Measurements from ENCODE around the gene GH1. TPM values are rescaled to one million over a fixed set of nuclear protein-coding genes. Genes with fewer than 3 reads are reported as not detected.
A peak's percentile ranks its signal among the peaks of the same experiment; 100 is the strongest.
"Not testable (repeated sequence)": the region's sequence is repeated elsewhere in the genome, so short reads cannot be mapped to it uniquely, and the experiment has no call there.

Gene GH1
- total RNA-seq, 6 donors from 2014 or later: not detected

GRCh38 chr17:63910096-63910495 is 8.5 kb downstream of the GH1 start:
- no peak overlapping the region for H3K4me3 ChIP-seq
- H3K27me3 ChIP-seq: no peaks in the 10 kb centered on the region
- DNase-seq: no peak
- H3K27ac ChIP-seq: no peak overlapping the region
- TF ChIP-seq POLR2A (IDR thresholded peaks at IDR 0.05): no peak
- no peak for ATAC-seq (ENCODE audit: low FRiP score in 2 of 2)
- no peaks in the 10 kb centered on the region for H3K36me3 ChIP-seq
- no peaks in the 10 kb centered on the region for H3K9me3 ChIP-seq
- 84 to 86% methylated on average over 11 to 14 of the region's 14 CpGs for WGBS, 2 donors
- H3K4me1 ChIP-seq: no peaks in the 10 kb centered on the region

- H3K9me3 ChIP-seq; H3K27me3 ChIP-seq; H3K4me1 ChIP-seq; H3K4me3 ChIP-seq; DNase-seq; H3K36me3 ChIP-seq; H3K27ac ChIP-seq; ATAC-seq (ENCODE audit: low FRiP score in 2 of 2): not testable (repeated sequence)
- 93 to 100% methylated on average over 4 to 10 of the region's 10 CpGs for WGBS, 2 donors
Observed at GRCh38 chr17:63909586-63909985, 9.1 kb downstream of the GH1 start.

- not testable (repeated sequence) for H3K36me3 ChIP-seq; ATAC-seq (ENCODE audit: low FRiP score in 2 of 2); H3K4me1 ChIP-seq; H3K27ac ChIP-seq; DNase-seq; H3K9me3 ChIP-seq; H3K27me3 ChIP-seq; H3K4me3 ChIP-seq
- WGBS, 2 donors: 54 to 61% methylated on average over 12 of the region's 12 CpGs
Observed at GRCh38 chr17:63907161-63907778, 11.4 kb downstream of the GH1 start.

DNA sequence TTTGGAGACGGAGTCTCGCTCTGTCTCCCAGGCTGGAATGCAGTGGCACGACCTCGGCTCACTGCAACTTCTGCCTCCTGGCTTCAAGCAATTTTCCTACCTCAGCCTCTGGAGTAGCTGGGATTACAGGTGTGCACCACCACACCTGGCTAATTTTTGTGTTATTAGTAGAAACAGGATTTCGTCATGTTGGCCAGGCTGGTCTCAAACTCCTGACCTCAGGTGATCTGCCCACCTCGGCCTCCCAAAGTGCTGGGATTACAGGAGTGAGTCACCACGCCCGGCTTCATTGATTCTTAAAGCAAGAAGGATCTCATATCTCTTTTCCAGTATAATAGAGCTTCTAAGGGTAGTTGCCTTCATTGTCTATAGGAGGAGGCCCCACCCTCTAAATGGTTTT is 13.8 kb downstream of the GH1 start:
- H3K9me3 ChIP-seq; H3K4me3 ChIP-seq; DNase-seq; H3K4me1 ChIP-seq; ATAC-seq (ENCODE audit: low FRiP score in 2 of 2); H3K27me3 ChIP-seq; H3K27ac ChIP-seq; H3K36me3 ChIP-seq: not testable (repeated sequence)
- 94% methylated on average over 8 of the region's 8 CpGs for WGBS, 2 donors

- not testable (repeated sequence) for H3K27ac ChIP-seq; H3K4me1 ChIP-seq; H3K4me3 ChIP-seq; H3K9me3 ChIP-seq; H3K36me3 ChIP-seq; H3K27me3 ChIP-seq; DNase-seq; ATAC-seq (ENCODE audit: low FRiP score in 2 of 2)
- TF ChIP-seq, protein P1, sequence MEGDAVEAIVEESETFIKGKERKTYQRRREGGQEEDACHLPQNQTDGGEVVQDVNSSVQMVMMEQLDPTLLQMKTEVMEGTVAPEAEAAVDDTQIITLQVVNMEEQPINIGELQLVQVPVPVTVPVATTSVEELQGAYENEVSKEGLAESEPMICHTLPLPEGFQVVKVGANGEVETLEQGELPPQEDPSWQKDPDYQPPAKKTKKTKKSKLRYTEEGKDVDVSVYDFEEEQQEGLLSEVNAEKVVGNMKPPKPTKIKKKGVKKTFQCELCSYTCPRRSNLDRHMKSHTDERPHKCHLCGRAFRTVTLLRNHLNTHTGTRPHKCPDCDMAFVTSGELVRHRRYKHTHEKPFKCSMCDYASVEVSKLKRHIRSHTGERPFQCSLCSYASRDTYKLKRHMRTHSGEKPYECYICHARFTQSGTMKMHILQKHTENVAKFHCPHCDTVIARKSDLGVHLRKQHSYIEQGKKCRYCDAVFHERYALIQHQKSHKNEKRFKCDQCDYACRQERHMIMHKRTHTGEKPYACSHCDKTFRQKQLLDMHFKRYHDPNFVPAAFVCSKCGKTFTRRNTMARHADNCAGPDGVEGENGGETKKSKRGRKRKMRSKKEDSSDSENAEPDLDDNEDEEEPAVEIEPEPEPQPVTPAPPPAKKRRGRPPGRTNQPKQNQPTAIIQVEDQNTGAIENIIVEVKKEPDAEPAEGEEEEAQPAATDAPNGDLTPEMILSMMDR (IDR thresholded peaks at IDR 0.05): peak in 4 of 6 experiments; percentile 18 to 46 (median 41)
- 28 to 35% methylated on average over 5 of the region's 5 CpGs for WGBS, 2 donors
Observed at GRCh38 chr17:63903787-63904201, 14.8 kb downstream of the GH1 start.

DNA sequence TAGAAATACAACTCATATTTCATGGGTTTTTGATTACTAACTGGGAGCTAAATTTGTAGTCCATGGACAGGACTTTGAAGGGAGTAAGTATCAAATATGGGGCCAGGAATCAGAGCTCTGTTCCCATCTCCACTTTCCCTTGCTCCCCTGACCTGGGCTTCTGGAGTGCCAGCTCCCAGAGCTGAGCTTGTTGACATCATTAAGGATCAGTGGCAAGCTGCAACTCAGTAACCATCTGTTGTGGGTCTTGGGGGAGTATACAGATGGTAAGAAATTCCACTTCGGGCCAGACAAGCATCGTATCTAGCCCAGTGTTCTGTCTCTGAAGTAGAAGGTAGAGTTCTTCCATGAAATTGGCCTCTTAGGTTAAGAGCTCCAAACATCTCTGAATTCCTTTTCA is 16.7 kb downstream of the GH1 start:
- not testable (repeated sequence) for H3K4me1 ChIP-seq; H3K36me3 ChIP-seq; DNase-seq; H3K9me3 ChIP-seq; H3K4me3 ChIP-seq; H3K27me3 ChIP-seq; H3K27ac ChIP-seq; ATAC-seq (ENCODE audit: low FRiP score in 2 of 2)
- 90 to 97% methylated on average over 2 of the region's 2 CpGs for WGBS, 2 donors

DNA sequence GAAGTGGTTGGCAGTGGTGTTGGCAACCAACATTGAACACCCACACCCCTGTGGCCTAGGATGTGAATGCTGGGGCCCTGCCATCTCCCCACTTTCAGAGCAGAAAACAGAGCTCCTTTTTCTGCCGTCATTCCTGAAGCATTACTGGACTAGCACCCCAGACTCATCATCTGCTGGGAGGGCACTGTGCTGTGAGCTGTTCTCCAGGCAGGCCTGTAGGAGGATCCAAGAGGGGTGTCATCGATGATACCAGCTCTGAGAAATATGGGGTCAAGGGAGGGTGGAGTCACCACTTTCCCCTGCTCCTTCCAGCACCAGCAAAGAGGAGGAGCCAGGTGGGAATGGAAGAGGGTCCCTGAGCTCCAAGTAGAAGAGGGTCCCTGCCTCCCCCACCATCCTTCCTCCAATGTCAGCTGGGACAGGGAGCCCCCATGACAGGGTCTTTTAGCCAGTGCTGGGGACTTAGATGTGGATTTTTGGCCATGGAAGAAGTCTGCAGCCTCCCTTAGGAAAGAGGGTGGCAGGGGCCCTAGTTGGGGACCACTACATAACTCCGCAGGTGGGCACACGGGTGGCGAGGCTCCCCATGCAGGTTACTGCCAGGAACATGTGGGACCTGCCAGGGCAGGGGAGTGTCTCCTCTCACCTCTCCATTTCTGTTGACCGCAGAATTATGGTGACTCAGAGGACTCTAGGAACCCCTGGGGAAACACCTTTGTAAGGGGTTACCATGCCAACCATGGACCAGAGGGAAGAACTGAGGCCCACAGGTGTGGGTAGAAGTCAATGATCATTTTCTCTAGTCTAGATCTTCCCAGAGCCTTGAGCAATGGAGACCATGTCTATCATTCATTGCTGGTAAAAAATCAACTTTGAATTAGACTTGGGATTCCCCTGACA is 19.5 kb downstream of the GH1 start:
- ATAC-seq (ENCODE audit: low FRiP score in 2 of 2); H3K4me3 ChIP-seq; H3K27ac ChIP-seq; H3K4me1 ChIP-seq; H3K36me3 ChIP-seq; H3K9me3 ChIP-seq; H3K27me3 ChIP-seq: not testable (repeated sequence)
- DNase-seq: peak in 1 of 2 donors; percentile 10
- WGBS, 2 donors: 81 to 97% methylated on average over 5 to 6 of the region's 6 CpGs

- not testable (repeated sequence) for H3K4me1 ChIP-seq; H3K4me3 ChIP-seq; H3K9me3 ChIP-seq; H3K27me3 ChIP-seq; H3K36me3 ChIP-seq; ATAC-seq (ENCODE audit: low FRiP score in 2 of 2); H3K27ac ChIP-seq; DNase-seq
- 90 to 94% methylated on average over 5 to 7 of the region's 14 CpGs for WGBS, 2 donors
Observed at GRCh38 chr17:63896524-63897354, 21.9 kb downstream of the GH1 start, which contains the start of gene CSH1. Gene CSH1 (minus strand): TSS chr17:63896574. CDS start chr17:63896511, 63 bp downstream.

GRCh38 chr17:63894821-63895220 is 23.8 kb downstream of the GH1 start:
- not testable (repeated sequence) for ATAC-seq (ENCODE audit: low FRiP score in 2 of 2); H3K36me3 ChIP-seq; H3K4me3 ChIP-seq; DNase-seq; H3K9me3 ChIP-seq; H3K27me3 ChIP-seq; H3K27ac ChIP-seq; H3K4me1 ChIP-seq
- WGBS, 2 donors: 89% methylated on average over 10 of the region's 10 CpGs; no CpG with 5 or more reads in 1 of the 2 donors

- ATAC-seq (ENCODE audit: low FRiP score in 2 of 2); H3K36me3 ChIP-seq; H3K27ac ChIP-seq; H3K27me3 ChIP-seq; H3K4me1 ChIP-seq; DNase-seq; H3K9me3 ChIP-seq; H3K4me3 ChIP-seq: not testable (repeated sequence)
- 67 to 82% methylated on average over 3 of the region's 3 CpGs for WGBS, 2 donors
Observed at GRCh38 chr17:63894021-63894420, 24.6 kb downstream of the GH1 start.

- not testable (repeated sequence) for H3K9me3 ChIP-seq; DNase-seq; H3K4me3 ChIP-seq; H3K4me1 ChIP-seq; ATAC-seq (ENCODE audit: low FRiP score in 2 of 2); H3K27ac ChIP-seq; H3K36me3 ChIP-seq; H3K27me3 ChIP-seq
- WGBS, 2 donors: 60 to 66% methylated on average over 11 of the region's 11 CpGs
Observed at GRCh38 chr17:63892316-63893037, 26.2 kb downstream of the GH1 start.

Data from upper lobe of left lung (tissue), 6 donors.